ENCODE measurements around the gene ARHGEF28. TPM values are rescaled to one million over a fixed set of nuclear protein-coding genes. Genes with fewer than 3 reads are reported as not detected.

The ARHGEF28 gene
- total and polyA plus RNA-seq, 2 donors (not counting 1 experiment from before 2014, with no cell fraction given): not detected

DNA sequence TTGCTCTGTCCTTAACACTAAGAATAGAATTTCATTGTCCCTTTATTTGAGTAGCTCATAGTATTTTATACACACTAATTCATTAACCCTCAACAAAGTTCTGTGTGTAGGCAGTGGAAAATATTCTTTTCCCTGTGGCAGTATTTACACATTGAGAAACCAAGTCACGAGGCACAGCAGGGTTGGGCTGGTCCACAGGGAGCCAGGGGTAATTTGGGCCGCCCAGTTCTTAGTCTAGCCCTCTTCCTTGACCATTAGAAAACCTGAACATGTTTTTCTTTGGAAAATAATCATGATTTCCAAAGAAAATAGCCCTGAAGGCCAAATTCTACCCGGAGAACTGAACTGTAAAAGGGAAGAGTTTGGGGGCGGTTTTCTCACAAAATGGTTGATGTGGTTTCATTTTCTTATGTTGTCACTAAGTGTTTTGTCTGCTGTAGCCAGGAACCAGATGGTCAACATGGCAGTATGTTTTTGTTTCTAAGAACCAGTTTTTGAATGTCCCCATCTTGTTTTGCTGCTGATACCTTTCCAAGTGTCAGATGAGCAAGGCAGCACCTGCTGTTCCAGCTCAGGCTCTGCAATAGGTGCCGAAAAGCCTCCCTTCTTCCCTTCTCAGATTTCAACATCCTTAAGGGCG, 29.6 kb downstream of the ARHGEF28 start:
- TF ChIP-seq EZH2 (IDR thresholded peaks at IDR 0.05; ENCODE audit: borderline replicate concordance, insufficient read depth, low read depth, low read length, poor library complexity, severe bottlenecking): no peak
- TF ChIP-seq, protein P1, sequence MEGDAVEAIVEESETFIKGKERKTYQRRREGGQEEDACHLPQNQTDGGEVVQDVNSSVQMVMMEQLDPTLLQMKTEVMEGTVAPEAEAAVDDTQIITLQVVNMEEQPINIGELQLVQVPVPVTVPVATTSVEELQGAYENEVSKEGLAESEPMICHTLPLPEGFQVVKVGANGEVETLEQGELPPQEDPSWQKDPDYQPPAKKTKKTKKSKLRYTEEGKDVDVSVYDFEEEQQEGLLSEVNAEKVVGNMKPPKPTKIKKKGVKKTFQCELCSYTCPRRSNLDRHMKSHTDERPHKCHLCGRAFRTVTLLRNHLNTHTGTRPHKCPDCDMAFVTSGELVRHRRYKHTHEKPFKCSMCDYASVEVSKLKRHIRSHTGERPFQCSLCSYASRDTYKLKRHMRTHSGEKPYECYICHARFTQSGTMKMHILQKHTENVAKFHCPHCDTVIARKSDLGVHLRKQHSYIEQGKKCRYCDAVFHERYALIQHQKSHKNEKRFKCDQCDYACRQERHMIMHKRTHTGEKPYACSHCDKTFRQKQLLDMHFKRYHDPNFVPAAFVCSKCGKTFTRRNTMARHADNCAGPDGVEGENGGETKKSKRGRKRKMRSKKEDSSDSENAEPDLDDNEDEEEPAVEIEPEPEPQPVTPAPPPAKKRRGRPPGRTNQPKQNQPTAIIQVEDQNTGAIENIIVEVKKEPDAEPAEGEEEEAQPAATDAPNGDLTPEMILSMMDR (IDR thresholded peaks at IDR 0.05): no peak
- Mint-ChIP-seq H3K9me3 (ENCODE audit: insufficient read depth) (no peaks in the 10 kb centered on the region), H3K27me3 (no peaks in the 10 kb centered on the region), H3K4me1 (no peaks in the 10 kb centered on the region), H3K27ac (no peak overlapping the region), H3K4me3 (no peak overlapping the region)
- intact Hi-C loops (cut with micrococcal nuclease): no loop called here
- DNase-seq: no peak
- no peak overlapping the region for H3K9ac ChIP-seq (ENCODE audit: low read length)
- WGBS (ENCODE audit: insufficient coverage): 88% methylated on average over 4 of the region's 6 CpGs
- no peaks in the 10 kb centered on the region for H3K9me3 ChIP-seq (ENCODE audit: control extremely low read depth in 1 of 3, control insufficient read depth in 2 of 3, insufficient read depth in 1 of 3, low read length in 2 of 3)
- H3K27ac ChIP-seq (ENCODE audit: low read length in 2 of 2): no peak overlapping the region
- H3K79me2 ChIP-seq (ENCODE audit: control insufficient read depth, insufficient read depth, low read length): no peaks in the 10 kb centered on the region
- H2AFZ ChIP-seq (ENCODE audit: insufficient read depth, low read depth, low read length, poor library complexity, severe bottlenecking): no peak overlapping the region
- no peaks in the 10 kb centered on the region for H4K20me1 ChIP-seq (ENCODE audit: control insufficient read depth, insufficient read depth, low read length, poor library complexity, severe bottlenecking)
- H3K4me2 ChIP-seq (replicated peaks; ENCODE audit: low read depth, low read length, poor library complexity, severe bottlenecking): no peak overlapping the region
- no peaks in the 10 kb centered on the region for H3K36me3 ChIP-seq (replicated peaks in 1 of 2; ENCODE audit: control extremely low read depth in 1 of 2, control insufficient read depth in 1 of 2, extremely low read depth in 1 of 2, insufficient read depth in 2 of 2, low read length in 1 of 2)
- H3K27me3 ChIP-seq (replicated peaks in 1 of 4; ENCODE audit: control extremely low read depth in 1 of 4, control insufficient read depth in 3 of 4, insufficient read depth in 4 of 4, low read length in 3 of 4): no peaks in the 10 kb centered on the region
- no peak overlapping the region for H3K4me3 ChIP-seq (ENCODE audit: control extremely low read depth in 1 of 5, extremely low read depth in 1 of 5, insufficient read depth in 1 of 5, low read depth in 2 of 5, low read length in 4 of 5)
- POLR2A ChIA-PET: no interaction called here
- CTCF ChIA-PET: no interaction called here
- no peak for ATAC-seq (ENCODE audit: low read depth)
- H3K4me1 ChIP-seq (ENCODE audit: control insufficient read depth in 2 of 2, insufficient read depth in 2 of 2, low read length in 2 of 2): no peaks in the 10 kb centered on the region

DNA sequence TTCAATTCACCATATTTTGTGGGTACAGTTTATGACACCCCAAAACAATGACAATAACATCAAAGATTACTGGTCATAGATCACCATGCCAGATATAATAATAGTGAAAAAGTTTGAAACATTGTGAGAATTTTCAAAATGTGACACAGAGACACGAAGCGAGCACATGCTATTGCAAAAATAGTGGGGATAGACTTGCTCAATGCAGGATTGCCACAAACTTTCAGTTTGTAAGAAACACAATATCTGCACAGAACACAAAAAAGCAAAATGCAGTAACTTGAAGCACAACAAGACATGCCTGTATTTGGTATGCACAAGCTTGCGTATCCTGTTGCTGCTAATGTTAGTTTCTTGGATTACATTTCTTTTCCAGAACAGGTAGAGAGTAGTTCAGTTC, 35.8 kb downstream of the ARHGEF28 start:
- no peak overlapping the region for H3K4me3 Mint-ChIP-seq
- Histone ChIP-seq H3K9ac (ENCODE audit: low read length) (no peak overlapping the region), H2AFZ (ENCODE audit: insufficient read depth, low read depth, low read length, poor library complexity, severe bottlenecking) (no peak overlapping the region), H3K36me3 (replicated peaks in 1 of 2; ENCODE audit: control extremely low read depth in 1 of 2, control insufficient read depth in 1 of 2, extremely low read depth in 1 of 2, insufficient read depth in 2 of 2, low read length in 1 of 2) (no peaks in the 10 kb centered on the region), H3K79me2 (ENCODE audit: control insufficient read depth, insufficient read depth, low read length) (no peaks in the 10 kb centered on the region), H4K20me1 (ENCODE audit: control insufficient read depth, insufficient read depth, low read length, poor library complexity, severe bottlenecking) (no peaks in the 10 kb centered on the region), H3K4me3 (ENCODE audit: control extremely low read depth in 1 of 5, extremely low read depth in 1 of 5, insufficient read depth in 1 of 5, low read depth in 2 of 5, low read length in 4 of 5) (no peak overlapping the region), H3K4me2 (replicated peaks; ENCODE audit: low read depth, low read length, poor library complexity, severe bottlenecking) (no peak overlapping the region), H3K4me1 (ENCODE audit: control insufficient read depth in 2 of 2, insufficient read depth in 2 of 2, low read length in 2 of 2) (no peaks in the 10 kb centered on the region), H3K27me3 (replicated peaks in 1 of 4; ENCODE audit: control extremely low read depth in 1 of 4, control insufficient read depth in 3 of 4, insufficient read depth in 4 of 4, low read length in 3 of 4) (peaks cover 0 to 9% (median 1%) of the 10 kb centered on the region in 4 experiments), H3K27ac (ENCODE audit: low read length in 2 of 2) (no peak overlapping the region), H3K9me3 (ENCODE audit: control extremely low read depth in 1 of 3, control insufficient read depth in 2 of 3, insufficient read depth in 1 of 3, low read length in 2 of 3) (no peaks in the 10 kb centered on the region)
- ChIA-PET POLR2A (no interaction called here), CTCF (no interaction called here)
- TF ChIP-seq, protein P1 (IDR thresholded peaks at IDR 0.05): no peak
- TF ChIP-seq EZH2 (IDR thresholded peaks at IDR 0.05; ENCODE audit: borderline replicate concordance, insufficient read depth, low read depth, low read length, poor library complexity, severe bottlenecking): no peak
- DNase-seq (no peak), ATAC-seq (ENCODE audit: low read depth) (no peak)
- WGBS (ENCODE audit: insufficient coverage): no CpG with 5 or more reads among the region's 3 CpGs
- H3K27ac Mint-ChIP-seq: no peak overlapping the region
- H3K9me3 Mint-ChIP-seq (ENCODE audit: insufficient read depth): no peaks in the 10 kb centered on the region
- H3K4me1 Mint-ChIP-seq: no peaks in the 10 kb centered on the region
- intact Hi-C loops (cut with micrococcal nuclease): no loop called here
- H3K27me3 Mint-ChIP-seq: peaks cover 14% of the 10 kb centered on the region

Data from B cell (primary cell).